GM18499 (cell line): ENCODE measurements around the gene TAF11L5.
"Not testable (repeated sequence)": the region's sequence is repeated elsewhere in the genome, so short reads cannot be mapped to it uniquely, and the experiment has no call there.

Experiments
- ATAC-seq: cut with Tn5 transposase; IDR thresholded peaks from one replicate; pipeline ENCODE4 v1.9.1; 2021; ENCODE audit warnings: moderate number of reproducible peaks; ENCODE audit not compliant: insufficient read depth, unreplicated experiment

TAF11L5 gene

GRCh38 chr5:17524935-17525334, at the start of gene TAF11L5:
TAF11L5 (plus strand) TSS chr5:17525235.
- ATAC-seq: not testable (repeated sequence)

GRCh38 chr5:17477043-17477442, 48.0 kb upstream of the TAF11L5 start:
- no peak for ATAC-seq

- no peak for ATAC-seq
Measured at GRCh38 chr5:17477573-17478265, 47.3 kb upstream of the TAF11L5 start.

- no peak for ATAC-seq
Measured at GRCh38 chr5:17481378-17481777, 43.7 kb upstream of the TAF11L5 start.

- no peak for ATAC-seq
Measured at GRCh38 chr5:17482790-17483189, 42.2 kb upstream of the TAF11L5 start.

GRCh38 chr5:17486464-17487173, 38.4 kb upstream of the TAF11L5 start:
- not testable (repeated sequence) for ATAC-seq

- no peak for ATAC-seq
Measured at GRCh38 chr5:17487174-17487512, 37.9 kb upstream of the TAF11L5 start.

GRCh38 chr5:17491257-17491656, 33.8 kb upstream of the TAF11L5 start:
- not testable (repeated sequence) for ATAC-seq

- no peak for ATAC-seq
Measured at GRCh38 chr5:17492770-17493169, 32.3 kb upstream of the TAF11L5 start.

- ATAC-seq: no peak
Measured at GRCh38 chr5:17497446-17497845, 27.6 kb upstream of the TAF11L5 start.

GRCh38 chr5:17497931-17498330, 27.1 kb upstream of the TAF11L5 start, which contains the start of gene TAF11L2:
TAF11L2 (plus strand) TSS chr5:17498231.
- not testable (repeated sequence) for ATAC-seq

- ATAC-seq: no peak
Measured at GRCh38 chr5:17511775-17512325, 13.2 kb upstream of the TAF11L5 start.

GRCh38 chr5:17517526-17517925, 7.5 kb upstream of the TAF11L5 start:
- ATAC-seq: not testable (repeated sequence)

- ATAC-seq: not testable (repeated sequence)
Measured at GRCh38 chr5:17518067-17518466, 7.0 kb upstream of the TAF11L5 start, which contains the start of gene TAF11L3. TAF11L3 (plus strand) TSS chr5:17518367.

- ATAC-seq: not testable (repeated sequence)
Measured at GRCh38 chr5:17519508-17519907, 5.5 kb upstream of the TAF11L5 start.

- ATAC-seq: not testable (repeated sequence)
Measured at GRCh38 chr5:17521501-17521900, 3.5 kb upstream of the TAF11L5 start, which contains the start of gene TAF11L4. TAF11L4 (plus strand) TSS chr5:17521801.

- not testable (repeated sequence) for ATAC-seq
Measured at GRCh38 chr5:17526504-17526903, 1.5 kb downstream of the TAF11L5 start.

- ATAC-seq: not testable (repeated sequence)
Measured at GRCh38 chr5:17528369-17528768, 3.3 kb downstream of the TAF11L5 start, which contains the start of gene TAF11L6. TAF11L6 (plus strand) TSS chr5:17528669.
